GM19043 (cell line): ENCODE measurements around the gene RRAD.
"Not testable (repeated sequence)": the region's sequence is repeated elsewhere in the genome, so short reads cannot be mapped to it uniquely, and the experiment has no call there.

ENCODE experiments used
- ATAC-seq: cut with Tn5 transposase; IDR thresholded peaks from one replicate; pipeline ENCODE4 v1.9.1; 2021; ENCODE audit warnings: low read depth; ENCODE audit not compliant: unreplicated experiment

Gene RRAD

GRCh38 chr16:66903544-66904427, 21.5 kb downstream of the RRAD start:
- ATAC-seq = no peak

- ATAC-seq = no peak
Observed at GRCh38 chr16:66902648-66903543, 22.4 kb downstream of the RRAD start.

GRCh38 chr16:66901626-66902025, 23.7 kb downstream of the RRAD start:
- no peak for ATAC-seq

- ATAC-seq = no peak
Observed at GRCh38 chr16:66900721-66901441, 24.5 kb downstream of the RRAD start.

- no peak for ATAC-seq
Observed at GRCh38 chr16:66899945-66900710, 25.2 kb downstream of the RRAD start.

GRCh38 chr16:66899310-66899944, 25.9 kb downstream of the RRAD start:
- no peak for ATAC-seq

- no peak for ATAC-seq
Observed at GRCh38 chr16:66898933-66899309, 26.4 kb downstream of the RRAD start.

- ATAC-seq = no peak
Observed at GRCh38 chr16:66898207-66898606, 27.1 kb downstream of the RRAD start.

GRCh38 chr16:66896682-66897081, 28.7 kb downstream of the RRAD start:
- not testable (repeated sequence) for ATAC-seq

GRCh38 chr16:66895999-66896398, 29.3 kb downstream of the RRAD start:
- no peak for ATAC-seq

- ATAC-seq = no peak
Observed at GRCh38 chr16:66895689-66895979, 29.7 kb downstream of the RRAD start.

- no peak for ATAC-seq
Observed at GRCh38 chr16:66894948-66895688, 30.2 kb downstream of the RRAD start.

GRCh38 chr16:66894055-66894454, 31.3 kb downstream of the RRAD start:
- ATAC-seq = no peak

GRCh38 chr16:66891797-66892196, 33.5 kb downstream of the RRAD start:
- ATAC-seq = no peak

- ATAC-seq = no peak
Observed at GRCh38 chr16:66891360-66891759, 34.0 kb downstream of the RRAD start.

- no peak for ATAC-seq
Observed at GRCh38 chr16:66890799-66891198, 34.5 kb downstream of the RRAD start.

- no peak for ATAC-seq
Observed at GRCh38 chr16:66889622-66890021, 35.7 kb downstream of the RRAD start.

GRCh38 chr16:66888647-66889615, 36.4 kb downstream of the RRAD start:
- ATAC-seq = no peak
